SH-SY5Y (cell line): ENCODE data around the gene TRIM65.

Experiments
- GATA2 ChIP-seq: IDR thresholded peaks from 2 replicates; pipeline ENCODE4 v1.6.1; 2011; ENCODE audit warnings: mild to moderate bottlenecking, low read depth, low read length
- GATA3 ChIP-seq: IDR thresholded peaks from 2 replicates; pipeline ENCODE4 v1.6.1; 2011; ENCODE audit warnings: low read depth, mild to moderate bottlenecking, low read length, moderate library complexity

- TF ChIP-seq GATA3: no peak
- no peak for TF ChIP-seq GATA2
These were observed 25.6 kb upstream of the TRIM65 start for GRCh38 chr17:75922173-75922961.
